Smooth muscle cell (in vitro differentiated cells): ENCODE measurements around the gene PYGO2. TPM values are rescaled to one million over a fixed set of nuclear protein-coding genes. Genes with fewer than 3 reads are reported as not detected.

Source experiments
- DNase-seq: peaks from one replicate; lab custom pipeline; 2025; ENCODE audit not compliant: unreplicated experiment; lab: John Stamatoyannopoulos, UW
- H2AFZ ChIP-seq: fragments of 200-600 bp; sonication (generic); 2 replicates; pipeline ENCODE4 v1.6.0; 2016; ENCODE audit warnings: antibody characterized with exemption, low read depth, mild to moderate bottlenecking
- H3F3A ChIP-seq: fragments of 200-600 bp; sonication (generic); 2 replicates; pipeline ENCODE4 v1.6.0; 2017; ENCODE audit warnings: antibody characterized with exemption, low read depth
- H3K27ac ChIP-seq: fragments of 200-600 bp; sonication (generic); 2 replicates; pipeline ENCODE4 v1.5.1; 2016; ENCODE audit warnings: low read depth, mild to moderate bottlenecking
- H3K27me3 ChIP-seq: fragments of 200-600 bp; sonication (generic); 2 replicates; pipeline ENCODE4 v1.6.1; 2016; ENCODE audit warnings: low read depth, mild to moderate bottlenecking
- H3K36me3 ChIP-seq: fragments of 200-600 bp; sonication (generic); 2 replicates; pipeline ENCODE4 v1.5.1; 2016; ENCODE audit warnings: low read depth
- H3K4me1 ChIP-seq: fragments of 200-600 bp; sonication (generic); 2 replicates; pipeline ENCODE4 v1.5.1; 2016; ENCODE audit warnings: low read depth
- H3K4me2 ChIP-seq: fragments of 200-600 bp; sonication (generic); 2 replicates; pipeline ENCODE4 v1.6.0; 2016; ENCODE audit warnings: mild to moderate bottlenecking
- H3K4me3 ChIP-seq: fragments of 200-600 bp; sonication (generic); 2 replicates; pipeline ENCODE4 v1.5.1; 2016; ENCODE audit warnings: mild to moderate bottlenecking
- H3K79me2 ChIP-seq: fragments of 200-600 bp; sonication (generic); 2 replicates; pipeline ENCODE4 v1.6.0; 2016; ENCODE audit warnings: low read depth, mild to moderate bottlenecking
- H3K9ac ChIP-seq: fragments of 200-600 bp; sonication (generic); 2 replicates; pipeline ENCODE4 v1.6.0; 2016; ENCODE audit warnings: low read depth
- H3K9me3 ChIP-seq: fragments of 200-600 bp; sonication (generic); replicated peaks from 2 replicates; pipeline ENCODE4 v1.5.1; 2016; ENCODE audit warnings: low read depth
- H4K20me1 ChIP-seq: fragments of 200-600 bp; sonication (generic); 2 replicates; pipeline ENCODE4 v1.6.0; 2016; ENCODE audit warnings: low read depth
- CTCF ChIP-seq: fragments of 200-600 bp; sonication (generic); IDR thresholded peaks from 2 replicates; pipeline ENCODE4 v1.5.1; 2017; ENCODE audit warnings: borderline replicate concordance, mild to moderate bottlenecking, antibody characterized with exemption; ENCODE audit not compliant: insufficient read depth, poor library complexity, severe bottlenecking
- WGBS: methylation state at CpG from one replicate; pipeline ENCODE4 v1.1.7; 2016; ENCODE audit warnings: low lambda C conversion rate; 5-methylcytosine and 5-hydroxymethylcytosine counted together
- polyA plus RNA-seq: library from polyadenylated mRNA; unstranded; fragments of >200 nt; fragmentation: Nextera tagmentation; extraction: Ambion mirVana; gene quantifications from 2 replicates; pipeline ENCODE4 v1.2.1, GENCODE V29; 2016
- total RNA-seq: library from RNA; depleted of rRNA; stranded (reverse); fragments of >200 nt; gene quantifications from 2 replicates; pipeline ENCODE4 v1.2.3, GENCODE V29; 2014

The PYGO2 gene
- total and polyA plus RNA-seq, 2 experiments from 2014 or later: 18.4 to 27.9 TPM

GRCh38 chr1:154993572-154994268 lies 32.1 kb upstream of the PYGO2 start, which contains the start of gene LENEP:
LENEP (plus strand) TSS chr1:154993586; CDS start chr1:154993608, 22 bp downstream.
- no peak for DNase-seq
- Histone ChIP-seq H3K9me3 (no peaks in the 10 kb centered on the region), H2AFZ (no peak within 1 kb of the TSS), H3K79me2 (peaks cover 5% of the 10 kb centered on the region), H4K20me1 (no peaks in the 10 kb centered on the region), H3F3A (no peaks in the 10 kb centered on the region), H3K4me2 (no peak within 1 kb of the TSS), H3K27ac (peak within 1 kb of the TSS; percentile 56), H3K4me3 (no peak within 1 kb of the TSS), H3K36me3 (no peaks in the 10 kb centered on the region), H3K27me3 (no peaks in the 10 kb centered on the region), H3K9ac (no peak within 1 kb of the TSS), H3K4me1 (no peaks in the 10 kb centered on the region)
- TF ChIP-seq CTCF: no peak
- WGBS: 85% methylated on average over 8 of the region's 8 CpGs

GRCh38 chr1:154992721-154993571 lies 31.4 kb upstream of the PYGO2 start:
- H3F3A ChIP-seq: no peaks in the 10 kb centered on the region
- H3K4me3 ChIP-seq: no peak overlapping the region
- no peak for DNase-seq
- H3K79me2 ChIP-seq: peaks cover 7% of the 10 kb centered on the region
- H3K4me2 ChIP-seq: no peak overlapping the region
- no peaks in the 10 kb centered on the region for H3K9me3 ChIP-seq
- no peaks in the 10 kb centered on the region for H3K4me1 ChIP-seq
- H3K27ac ChIP-seq: peak overlapping the region; percentile 56
- H3K27me3 ChIP-seq: no peaks in the 10 kb centered on the region
- 91% methylated on average over 14 of the region's 14 CpGs for WGBS
- no peak for TF ChIP-seq CTCF
- H2AFZ ChIP-seq: no peak overlapping the region
- H3K36me3 ChIP-seq: no peaks in the 10 kb centered on the region
- no peaks in the 10 kb centered on the region for H4K20me1 ChIP-seq
- H3K9ac ChIP-seq: no peak overlapping the region

GRCh38 chr1:154990276-154990675 lies 28.7 kb upstream of the PYGO2 start:
- peaks cover 12% of the 10 kb centered on the region for H3K79me2 ChIP-seq
- H3K27me3 ChIP-seq: no peaks in the 10 kb centered on the region
- H3K9me3 ChIP-seq: no peaks in the 10 kb centered on the region
- no peak overlapping the region for H2AFZ ChIP-seq
- no peaks in the 10 kb centered on the region for H3K36me3 ChIP-seq
- H3K4me2 ChIP-seq: no peak overlapping the region
- no peaks in the 10 kb centered on the region for H3F3A ChIP-seq
- no peak for DNase-seq
- H4K20me1 ChIP-seq: no peaks in the 10 kb centered on the region
- no peak for TF ChIP-seq CTCF
- no peak overlapping the region for H3K9ac ChIP-seq
- 96% methylated on average over 8 of the region's 8 CpGs for WGBS
- no peak overlapping the region for H3K27ac ChIP-seq
- no peaks in the 10 kb centered on the region for H3K4me1 ChIP-seq
- no peak overlapping the region for H3K4me3 ChIP-seq
